ENCODE measurements around the gene SEMA6B.

The SEMA6B gene

GRCh38 chr19:4582980-4583842, 23.7 kb upstream of the SEMA6B start:
- Histone ChIP-seq H3K79me2 (ENCODE audit: control insufficient read depth, insufficient read depth, low read length) (no peaks in the 10 kb centered on the region), H3K27me3 (ENCODE audit: insufficient read depth, low read length, poor library complexity) (no peaks in the 10 kb centered on the region), H3K4ac (ENCODE audit: low read depth, low read length) (no peak overlapping the region), H3K4me1 (ENCODE audit: control insufficient read depth, low read depth, low read length) (no peaks in the 10 kb centered on the region), H3K23ac (ENCODE audit: low read length) (no peak overlapping the region), H3K18ac (ENCODE audit: low read length) (no peak overlapping the region), H3K56ac (ENCODE audit: low read length) (no peak overlapping the region), H4K5ac (ENCODE audit: low read length) (no peak overlapping the region), H2BK5ac (ENCODE audit: low read length) (no peak overlapping the region), H3K9ac (ENCODE audit: low read length) (no peak overlapping the region), H2BK15ac (replicated peaks; ENCODE audit: low read depth) (no peak overlapping the region), H3K4me3 (ENCODE audit: low read length) (no peak overlapping the region), H3K27ac (ENCODE audit: low read depth, low read length) (no peak overlapping the region), H2AK5ac (ENCODE audit: low read length) (no peak overlapping the region), H2BK120ac (ENCODE audit: low read depth, low read length) (no peak overlapping the region), H3K4me2 (ENCODE audit: low read length) (no peak overlapping the region), H3K79me1 (ENCODE audit: low read length) (no peaks in the 10 kb centered on the region), H4K8ac (ENCODE audit: low read depth, low read length) (no peak overlapping the region), H3K36me3 (ENCODE audit: control insufficient read depth, insufficient read depth, low read length) (no peaks in the 10 kb centered on the region)
- WGBS (ENCODE audit: extremely low coverage, insufficient coverage, low lambda C conversion rate), result 100% methylated on average over 1 of the region's 16 CpGs
- no peak for DNase-seq

DNA sequence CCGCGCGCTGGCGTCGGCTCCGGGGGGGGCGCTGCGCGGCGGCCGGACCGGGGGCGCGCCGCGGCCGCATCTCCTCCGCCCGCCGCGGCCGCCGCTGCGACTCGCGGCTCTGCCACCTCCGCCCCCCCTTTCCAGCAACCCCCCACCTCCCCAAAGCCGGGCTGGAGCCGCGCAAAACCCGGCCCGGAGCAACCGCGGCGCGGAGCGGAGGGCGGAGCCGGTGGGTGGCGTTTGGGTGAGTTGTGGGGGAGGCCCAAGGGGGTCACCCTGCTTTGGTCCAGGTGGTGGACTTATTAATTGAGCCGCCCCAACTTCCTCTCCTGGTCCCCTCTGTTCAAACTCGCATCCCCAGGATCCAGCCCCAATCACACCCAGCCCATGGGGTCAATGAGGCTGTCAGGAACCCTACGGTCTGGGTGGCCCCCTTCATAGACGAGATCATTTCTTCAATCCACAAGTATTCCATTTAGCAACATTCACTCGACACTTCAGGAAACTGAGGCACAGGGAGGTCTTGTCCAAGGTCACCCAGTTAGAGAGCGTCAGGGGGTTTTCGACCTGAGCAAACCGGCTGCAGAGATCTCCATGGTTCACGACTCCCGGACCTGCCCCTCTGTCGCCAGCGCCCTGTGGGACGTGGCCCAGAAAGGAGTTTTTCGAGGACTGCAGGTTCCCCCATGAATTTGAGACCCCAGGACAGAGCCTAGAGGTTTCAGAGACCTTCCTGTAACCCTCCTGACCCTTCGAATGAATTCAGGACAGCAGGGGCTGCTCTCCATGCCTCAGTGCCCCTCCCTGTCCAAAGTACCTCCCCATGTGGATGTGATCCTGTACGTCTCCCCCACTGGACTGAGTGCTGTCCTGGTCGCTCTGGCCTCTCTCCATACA, 22.4 kb upstream of the SEMA6B start:
- Histone ChIP-seq H3K4me1 (ENCODE audit: control insufficient read depth, low read depth, low read length) (no peaks in the 10 kb centered on the region), H3K79me2 (ENCODE audit: control insufficient read depth, insufficient read depth, low read length) (no peaks in the 10 kb centered on the region), H3K4me3 (ENCODE audit: low read length) (no peak overlapping the region), H3K9ac (ENCODE audit: low read length) (no peak overlapping the region), H3K4me2 (ENCODE audit: low read length) (no peak overlapping the region), H2BK120ac (ENCODE audit: low read depth, low read length) (no peak overlapping the region), H3K36me3 (ENCODE audit: control insufficient read depth, insufficient read depth, low read length) (no peaks in the 10 kb centered on the region), H4K8ac (ENCODE audit: low read depth, low read length) (no peak overlapping the region), H4K5ac (ENCODE audit: low read length) (no peak overlapping the region), H3K79me1 (ENCODE audit: low read length) (no peaks in the 10 kb centered on the region), H2BK15ac (replicated peaks; ENCODE audit: low read depth) (no peak overlapping the region), H3K27me3 (ENCODE audit: insufficient read depth, low read length, poor library complexity) (no peaks in the 10 kb centered on the region), H3K23ac (ENCODE audit: low read length) (no peak overlapping the region), H2AK5ac (ENCODE audit: low read length) (no peak overlapping the region), H3K27ac (ENCODE audit: low read depth, low read length) (no peak overlapping the region), H3K4ac (ENCODE audit: low read depth, low read length) (no peak overlapping the region), H2BK5ac (ENCODE audit: low read length) (no peak overlapping the region), H3K56ac (ENCODE audit: low read length) (no peak overlapping the region), H3K18ac (ENCODE audit: low read length) (peak overlapping the region; percentile 54)
- no peak for DNase-seq
- no CpG with 5 or more reads among the region's 57 CpGs for whole genome bisulfite sequencing (ENCODE audit: extremely low coverage, insufficient coverage, low lambda C conversion rate)

GRCh38 chr19:4580961-4581665, 21.6 kb upstream of the SEMA6B start:
- Histone ChIP-seq H3K9ac (ENCODE audit: low read length) (peak overlapping the region; percentile 51), H4K8ac (ENCODE audit: low read depth, low read length) (no peak overlapping the region), H2BK5ac (ENCODE audit: low read length) (no peak overlapping the region), H3K4me1 (ENCODE audit: control insufficient read depth, low read depth, low read length) (no peaks in the 10 kb centered on the region), H3K79me2 (ENCODE audit: control insufficient read depth, insufficient read depth, low read length) (no peaks in the 10 kb centered on the region), H3K56ac (ENCODE audit: low read length) (peak overlapping the region; percentile 73), H2AK5ac (ENCODE audit: low read length) (no peak overlapping the region), H3K36me3 (ENCODE audit: control insufficient read depth, insufficient read depth, low read length) (no peaks in the 10 kb centered on the region), H4K5ac (ENCODE audit: low read length) (no peak overlapping the region), H3K18ac (ENCODE audit: low read length) (peak overlapping the region; percentile 54), H3K27me3 (ENCODE audit: insufficient read depth, low read length, poor library complexity) (no peaks in the 10 kb centered on the region), H2BK120ac (ENCODE audit: low read depth, low read length) (no peak overlapping the region), H2BK15ac (replicated peaks; ENCODE audit: low read depth) (no peak overlapping the region), H3K79me1 (ENCODE audit: low read length) (no peaks in the 10 kb centered on the region), H3K4me2 (ENCODE audit: low read length) (peak overlapping the region; percentile 56), H3K4ac (ENCODE audit: low read depth, low read length) (no peak overlapping the region), H3K4me3 (ENCODE audit: low read length) (peak overlapping the region; percentile 24), H3K23ac (ENCODE audit: low read length) (no peak overlapping the region), H3K27ac (ENCODE audit: low read depth, low read length) (no peak overlapping the region)
- no peak for DNase-seq
- WGBS (ENCODE audit: extremely low coverage, insufficient coverage, low lambda C conversion rate), result no CpG with 5 or more reads among the region's 62 CpGs

GRCh38 chr19:4580021-4580901, 20.8 kb upstream of the SEMA6B start:
- DNase-seq, result no peak
- Histone ChIP-seq H3K9ac (ENCODE audit: low read length) (peak overlapping the region; percentile 57), H3K4me3 (ENCODE audit: low read length) (no peak overlapping the region), H4K8ac (ENCODE audit: low read depth, low read length) (no peak overlapping the region), H2BK15ac (replicated peaks; ENCODE audit: low read depth) (no peak overlapping the region), H3K79me2 (ENCODE audit: control insufficient read depth, insufficient read depth, low read length) (no peaks in the 10 kb centered on the region), H2AK5ac (ENCODE audit: low read length) (no peak overlapping the region), H3K27me3 (ENCODE audit: insufficient read depth, low read length, poor library complexity) (no peaks in the 10 kb centered on the region), H3K18ac (ENCODE audit: low read length) (peak overlapping the region; percentile 54), H3K27ac (ENCODE audit: low read depth, low read length) (no peak overlapping the region), H3K4ac (ENCODE audit: low read depth, low read length) (no peak overlapping the region), H3K36me3 (ENCODE audit: control insufficient read depth, insufficient read depth, low read length) (no peaks in the 10 kb centered on the region), H3K56ac (ENCODE audit: low read length) (peak overlapping the region; percentile 82), H2BK5ac (ENCODE audit: low read length) (no peak overlapping the region), H3K79me1 (ENCODE audit: low read length) (no peaks in the 10 kb centered on the region), H2BK120ac (ENCODE audit: low read depth, low read length) (no peak overlapping the region), H4K5ac (ENCODE audit: low read length) (no peak overlapping the region), H3K4me1 (ENCODE audit: control insufficient read depth, low read depth, low read length) (peaks cover 3% of the 10 kb centered on the region), H3K4me2 (ENCODE audit: low read length) (peak overlapping the region; percentile 42), H3K23ac (ENCODE audit: low read length) (no peak overlapping the region)
- WGBS (ENCODE audit: extremely low coverage, insufficient coverage, low lambda C conversion rate), result no CpG with 5 or more reads among the region's 50 CpGs

DNA sequence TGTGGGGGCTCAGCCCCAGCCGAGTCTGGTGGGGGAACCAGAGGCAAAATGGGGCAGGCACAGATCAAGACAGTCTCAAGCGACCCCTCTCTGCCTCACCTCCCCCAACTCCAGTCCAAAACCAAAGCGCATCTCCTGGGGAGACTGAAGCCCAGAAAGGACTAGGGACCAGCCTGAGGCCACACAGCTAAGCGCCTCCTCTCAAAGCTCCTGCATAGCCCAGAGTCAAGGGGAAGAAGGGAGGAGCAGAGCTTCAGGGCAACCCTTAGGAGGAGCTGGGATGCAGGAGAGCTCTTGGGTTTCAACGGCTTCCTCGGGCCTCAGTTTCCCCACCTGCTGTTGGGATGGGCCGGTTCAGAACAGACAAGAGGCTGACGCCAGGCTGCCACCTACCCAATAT, 19.9 kb upstream of the SEMA6B start:
- no peak overlapping the region for H4K8ac ChIP-seq (ENCODE audit: low read depth, low read length)
- no peak overlapping the region for H3K9ac ChIP-seq (ENCODE audit: low read length)
- no peaks in the 10 kb centered on the region for H3K79me2 ChIP-seq (ENCODE audit: control insufficient read depth, insufficient read depth, low read length)
- H2BK5ac ChIP-seq (ENCODE audit: low read length), result no peak overlapping the region
- no peak overlapping the region for H3K56ac ChIP-seq (ENCODE audit: low read length)
- H3K27ac ChIP-seq (ENCODE audit: low read depth, low read length), result no peak overlapping the region
- no peak overlapping the region for H3K18ac ChIP-seq (ENCODE audit: low read length)
- H2AK5ac ChIP-seq (ENCODE audit: low read length), result no peak overlapping the region
- H3K27me3 ChIP-seq (ENCODE audit: insufficient read depth, low read length, poor library complexity), result no peaks in the 10 kb centered on the region
- no peak overlapping the region for H2BK120ac ChIP-seq (ENCODE audit: low read depth, low read length)
- H4K5ac ChIP-seq (ENCODE audit: low read length), result no peak overlapping the region
- H3K4me3 ChIP-seq (ENCODE audit: low read length), result no peak overlapping the region
- no CpG with 5 or more reads among the region's 8 CpGs for WGBS (ENCODE audit: extremely low coverage, insufficient coverage, low lambda C conversion rate)
- H3K4ac ChIP-seq (ENCODE audit: low read depth, low read length), result no peak overlapping the region
- no peaks in the 10 kb centered on the region for H3K36me3 ChIP-seq (ENCODE audit: control insufficient read depth, insufficient read depth, low read length)
- peaks cover 5% of the 10 kb centered on the region for H3K4me1 ChIP-seq (ENCODE audit: control insufficient read depth, low read depth, low read length)
- H3K79me1 ChIP-seq (ENCODE audit: low read length), result no peaks in the 10 kb centered on the region
- no peak overlapping the region for H3K23ac ChIP-seq (ENCODE audit: low read length)
- no peak for DNase-seq
- H2BK15ac ChIP-seq (replicated peaks; ENCODE audit: low read depth), result no peak overlapping the region
- no peak overlapping the region for H3K4me2 ChIP-seq (ENCODE audit: low read length)

Measured in mesendoderm (in vitro differentiated cells).